ENCODE data around the gene TMCC2. TPM values are rescaled to one million over a fixed set of nuclear protein-coding genes. Genes with fewer than 3 reads are reported as not detected.
A peak's percentile ranks its signal among the peaks of the same experiment; 100 is the strongest.

TMCC2 gene
- total and polyA plus RNA-seq, 4 donors = 20.2 to 77.4 (median 51.9) TPM

GRCh38 chr1:205284420-205285144 is 56.8 kb downstream of the TMCC2 start:
- peak in 2 of 6 donors; percentile 31 to 56 for DNase-seq (ENCODE audit: low read depth in 4 of 6, low spot score in 6 of 6)
- no peaks in the 10 kb centered on the region for H3K27me3 ChIP-seq (ENCODE audit: control insufficient read depth, insufficient read depth, low read length)
- no peaks in the 10 kb centered on the region for H3K36me3 ChIP-seq (ENCODE audit: control insufficient read depth, insufficient read depth, low read length)
- no peaks in the 10 kb centered on the region for H3K9me3 ChIP-seq (ENCODE audit: control insufficient read depth, insufficient read depth, low read length)
- H3K4me1 ChIP-seq (ENCODE audit: control insufficient read depth, insufficient read depth, low read length) = peaks cover 29% of the 10 kb centered on the region
- WGBS (ENCODE audit: insufficient coverage) = 74% methylated on average over 5 of the region's 7 CpGs
- H3K4me3 ChIP-seq (ENCODE audit: low read depth, low read length) = no peak overlapping the region
- H3K27ac ChIP-seq (ENCODE audit: low read depth, low read length) = peak overlapping the region; percentile 2

GRCh38 chr1:205285381-205286101 is 57.8 kb downstream of the TMCC2 start:
- no peaks in the 10 kb centered on the region for H3K9me3 ChIP-seq (ENCODE audit: control insufficient read depth, insufficient read depth, low read length)
- H3K27ac ChIP-seq (ENCODE audit: low read depth, low read length) = peak overlapping the region; percentile 2
- H3K36me3 ChIP-seq (ENCODE audit: control insufficient read depth, insufficient read depth, low read length) = no peaks in the 10 kb centered on the region
- H3K4me3 ChIP-seq (ENCODE audit: low read depth, low read length) = no peak overlapping the region
- H3K27me3 ChIP-seq (ENCODE audit: control insufficient read depth, insufficient read depth, low read length) = no peaks in the 10 kb centered on the region
- no peak for DNase-seq (ENCODE audit: low read depth in 4 of 6, low spot score in 6 of 6)
- peaks cover 29% of the 10 kb centered on the region for H3K4me1 ChIP-seq (ENCODE audit: control insufficient read depth, insufficient read depth, low read length)
- 59% methylated on average over 6 of the region's 12 CpGs for WGBS (ENCODE audit: insufficient coverage)

GRCh38 chr1:205286335-205286950 is 58.7 kb downstream of the TMCC2 start:
- H3K4me3 ChIP-seq (ENCODE audit: low read depth, low read length) = no peak overlapping the region
- H3K27me3 ChIP-seq (ENCODE audit: control insufficient read depth, insufficient read depth, low read length) = no peaks in the 10 kb centered on the region
- peaks cover 29% of the 10 kb centered on the region for H3K4me1 ChIP-seq (ENCODE audit: control insufficient read depth, insufficient read depth, low read length)
- 81% methylated on average over 6 of the region's 9 CpGs for WGBS (ENCODE audit: insufficient coverage)
- H3K27ac ChIP-seq (ENCODE audit: low read depth, low read length) = no peak overlapping the region
- no peaks in the 10 kb centered on the region for H3K36me3 ChIP-seq (ENCODE audit: control insufficient read depth, insufficient read depth, low read length)
- no peak for DNase-seq (ENCODE audit: low read depth in 4 of 6, low spot score in 6 of 6)
- H3K9me3 ChIP-seq (ENCODE audit: control insufficient read depth, insufficient read depth, low read length) = no peaks in the 10 kb centered on the region

GRCh38 chr1:205287076-205287475 is 59.3 kb downstream of the TMCC2 start:
- 100% methylated on average over 2 of the region's 3 CpGs for whole genome bisulfite sequencing (ENCODE audit: insufficient coverage)
- Histone ChIP-seq H3K27ac (ENCODE audit: low read depth, low read length) (no peak overlapping the region), H3K27me3 (ENCODE audit: control insufficient read depth, insufficient read depth, low read length) (no peaks in the 10 kb centered on the region), H3K4me3 (ENCODE audit: low read depth, low read length) (no peak overlapping the region), H3K36me3 (ENCODE audit: control insufficient read depth, insufficient read depth, low read length) (no peaks in the 10 kb centered on the region), H3K9me3 (ENCODE audit: control insufficient read depth, insufficient read depth, low read length) (no peaks in the 10 kb centered on the region), H3K4me1 (ENCODE audit: control insufficient read depth, insufficient read depth, low read length) (peaks cover 29% of the 10 kb centered on the region)
- DNase-seq (ENCODE audit: low read depth in 4 of 6, low spot score in 6 of 6) = no peak

GRCh38 chr1:205287767-205288559 is 60.2 kb downstream of the TMCC2 start:
- DNase-seq (ENCODE audit: low read depth in 4 of 6, low spot score in 6 of 6) = no peak
- H3K36me3 ChIP-seq (ENCODE audit: control insufficient read depth, insufficient read depth, low read length) = no peaks in the 10 kb centered on the region
- no peak overlapping the region for H3K27ac ChIP-seq (ENCODE audit: low read depth, low read length)
- H3K9me3 ChIP-seq (ENCODE audit: control insufficient read depth, insufficient read depth, low read length) = no peaks in the 10 kb centered on the region
- H3K4me1 ChIP-seq (ENCODE audit: control insufficient read depth, insufficient read depth, low read length) = peaks cover 29% of the 10 kb centered on the region
- 51% methylated on average over 8 of the region's 8 CpGs for WGBS (ENCODE audit: insufficient coverage)
- H3K27me3 ChIP-seq (ENCODE audit: control insufficient read depth, insufficient read depth, low read length) = no peaks in the 10 kb centered on the region
- H3K4me3 ChIP-seq (ENCODE audit: low read depth, low read length) = no peak overlapping the region

- H3K9me3 ChIP-seq (ENCODE audit: control insufficient read depth, insufficient read depth, low read length) = no peaks in the 10 kb centered on the region
- no peaks in the 10 kb centered on the region for H3K27me3 ChIP-seq (ENCODE audit: control insufficient read depth, insufficient read depth, low read length)
- DNase-seq (ENCODE audit: low read depth in 4 of 6, low spot score in 6 of 6) = no peak
- H3K4me3 ChIP-seq (ENCODE audit: low read depth, low read length) = no peak overlapping the region
- H3K27ac ChIP-seq (ENCODE audit: low read depth, low read length) = no peak overlapping the region
- H3K36me3 ChIP-seq (ENCODE audit: control insufficient read depth, insufficient read depth, low read length) = no peaks in the 10 kb centered on the region
- WGBS (ENCODE audit: insufficient coverage) = 92% methylated on average over 4 of the region's 6 CpGs
- peaks cover 13% of the 10 kb centered on the region for H3K4me1 ChIP-seq (ENCODE audit: control insufficient read depth, insufficient read depth, low read length)
Observed at GRCh38 chr1:205291596-205291995, 63.9 kb downstream of the TMCC2 start.

GRCh38 chr1:205293350-205294074 is 65.8 kb downstream of the TMCC2 start:
- 75% methylated on average over 8 of the region's 10 CpGs for WGBS (ENCODE audit: insufficient coverage)

GRCh38 chr1:205294175-205294917 is 66.6 kb downstream of the TMCC2 start:
- Histone ChIP-seq H3K4me3 (ENCODE audit: low read depth, low read length) (no peak overlapping the region), H3K4me1 (ENCODE audit: control insufficient read depth, insufficient read depth, low read length) (peaks cover 13% of the 10 kb centered on the region), H3K36me3 (ENCODE audit: control insufficient read depth, insufficient read depth, low read length) (no peaks in the 10 kb centered on the region), H3K27ac (ENCODE audit: low read depth, low read length) (no peak overlapping the region), H3K27me3 (ENCODE audit: control insufficient read depth, insufficient read depth, low read length) (no peaks in the 10 kb centered on the region), H3K9me3 (ENCODE audit: control insufficient read depth, insufficient read depth, low read length) (no peaks in the 10 kb centered on the region)
- no peak for DNase-seq (ENCODE audit: low read depth in 4 of 6, low spot score in 6 of 6)
- WGBS (ENCODE audit: insufficient coverage) = 85% methylated on average over 4 of the region's 6 CpGs

More at GRCh38 chr1:205293350-205294074, 65.8 kb downstream of the TMCC2 start:
- Histone ChIP-seq H3K9me3 (ENCODE audit: control insufficient read depth, insufficient read depth, low read length) (no peaks in the 10 kb centered on the region), H3K36me3 (ENCODE audit: control insufficient read depth, insufficient read depth, low read length) (no peaks in the 10 kb centered on the region), H3K4me1 (ENCODE audit: control insufficient read depth, insufficient read depth, low read length) (peaks cover 13% of the 10 kb centered on the region), H3K27me3 (ENCODE audit: control insufficient read depth, insufficient read depth, low read length) (no peaks in the 10 kb centered on the region), H3K4me3 (ENCODE audit: low read depth, low read length) (no peak overlapping the region), H3K27ac (ENCODE audit: low read depth, low read length) (no peak overlapping the region)
- peak in 1 of 6 donors; percentile 27 for DNase-seq (ENCODE audit: low read depth in 4 of 6, low spot score in 6 of 6)
